Neural crest cell (in vitro differentiated cells): ENCODE results near the gene NBPF11. TPM values are rescaled to one million over a fixed set of nuclear protein-coding genes. Genes with fewer than 3 reads are reported as not detected.
"Not testable (repeated sequence)": the region's sequence is repeated elsewhere in the genome, so short reads cannot be mapped to it uniquely, and the experiment has no call there.

Source experiments
- DNase-seq: peaks from one replicate; pipeline ENCODE4 v3.0.0; 2021; ENCODE audit warnings: low read depth, mixed read lengths, low spot score
- H3K27ac Mint-ChIP-seq: one replicate; pipeline ENCODE4 v1.8.0; 2021; ENCODE audit warnings: mild to moderate bottlenecking, mixed read lengths; ENCODE audit not compliant: unreplicated experiment
- H3K27me3 Mint-ChIP-seq: 2 replicates; pipeline ENCODE4 v1.8.0; 2021; ENCODE audit warnings: low read depth, mild to moderate bottlenecking, mixed read lengths
- H3K36me3 Mint-ChIP-seq: 2 replicates; pipeline ENCODE4 v1.8.0; 2021; ENCODE audit warnings: low read depth, mild to moderate bottlenecking, mixed read lengths
- H3K4me1 Mint-ChIP-seq: 2 replicates; pipeline ENCODE4 v1.8.0; 2021; ENCODE audit warnings: mixed read lengths
- H3K4me3 Mint-ChIP-seq: one replicate; pipeline ENCODE4 v1.8.0; 2021; ENCODE audit warnings: mild to moderate bottlenecking, mixed read lengths
- H3K9me3 Mint-ChIP-seq: 2 replicates; pipeline ENCODE4 v1.8.0; 2021; ENCODE audit warnings: mixed read lengths
- total RNA-seq: library from RNA; stranded (reverse); gene quantifications from 2 replicates; pipeline ENCODE4 v1.2.1, GENCODE V29; 2021

The NBPF11 gene
- total RNA-seq, 1 donor from 2014 or later = 18.5 TPM

GRCh38 chr1:148151371-148151819 is 686 bp downstream of the NBPF11 start:
- H3K27ac Mint-ChIP-seq = not testable (repeated sequence)
- peak; percentile 10 for DNase-seq

GRCh38 chr1:148150945-148151344 is 1.1 kb downstream of the NBPF11 start:
- not testable (repeated sequence) for H3K4me1 Mint-ChIP-seq, H3K36me3 Mint-ChIP-seq, H3K9me3 Mint-ChIP-seq, DNase-seq, H3K27me3 Mint-ChIP-seq
- Mint-ChIP-seq H3K4me3 (peak overlapping the region; percentile 100), H3K27ac (peak overlapping the region; percentile 6)

More at GRCh38 chr1:148151371-148151819, 686 bp downstream of the NBPF11 start:
- H3K27me3 Mint-ChIP-seq, H3K9me3 Mint-ChIP-seq, H3K36me3 Mint-ChIP-seq, H3K4me1 Mint-ChIP-seq: not testable (repeated sequence)
- H3K4me3 Mint-ChIP-seq = peak overlapping the region; percentile 100

- not testable (repeated sequence) for H3K27ac Mint-ChIP-seq, H3K4me3 Mint-ChIP-seq, H3K27me3 Mint-ChIP-seq, H3K36me3 Mint-ChIP-seq, H3K9me3 Mint-ChIP-seq, DNase-seq, H3K4me1 Mint-ChIP-seq
Observed at GRCh38 chr1:148150014-148150413, 2.1 kb downstream of the NBPF11 start.

GRCh38 chr1:148149050-148149815 is 2.8 kb downstream of the NBPF11 start:
- H3K9me3 Mint-ChIP-seq, H3K36me3 Mint-ChIP-seq, H3K4me1 Mint-ChIP-seq, H3K27me3 Mint-ChIP-seq, H3K4me3 Mint-ChIP-seq, H3K27ac Mint-ChIP-seq, DNase-seq: not testable (repeated sequence)

GRCh38 chr1:148147052-148147838 is 4.8 kb downstream of the NBPF11 start:
- DNase-seq, H3K9me3 Mint-ChIP-seq, H3K27me3 Mint-ChIP-seq, H3K4me3 Mint-ChIP-seq, H3K27ac Mint-ChIP-seq, H3K36me3 Mint-ChIP-seq, H3K4me1 Mint-ChIP-seq: not testable (repeated sequence)

- not testable (repeated sequence) for H3K27ac Mint-ChIP-seq, H3K4me1 Mint-ChIP-seq, H3K9me3 Mint-ChIP-seq, H3K27me3 Mint-ChIP-seq, H3K4me3 Mint-ChIP-seq, H3K36me3 Mint-ChIP-seq, DNase-seq
Observed at GRCh38 chr1:148146191-148146997, 5.7 kb downstream of the NBPF11 start.

GRCh38 chr1:148143223-148143622 is 8.9 kb downstream of the NBPF11 start:
- not testable (repeated sequence) for H3K27me3 Mint-ChIP-seq, H3K36me3 Mint-ChIP-seq, H3K27ac Mint-ChIP-seq, DNase-seq, H3K4me3 Mint-ChIP-seq, H3K4me1 Mint-ChIP-seq, H3K9me3 Mint-ChIP-seq

GRCh38 chr1:148141936-148142335 is 10.1 kb downstream of the NBPF11 start:
- H3K27me3 Mint-ChIP-seq, H3K4me1 Mint-ChIP-seq, H3K36me3 Mint-ChIP-seq, H3K9me3 Mint-ChIP-seq, H3K4me3 Mint-ChIP-seq, H3K27ac Mint-ChIP-seq, DNase-seq: not testable (repeated sequence)

- H3K4me1 Mint-ChIP-seq, H3K27ac Mint-ChIP-seq, H3K9me3 Mint-ChIP-seq, H3K4me3 Mint-ChIP-seq, DNase-seq, H3K36me3 Mint-ChIP-seq, H3K27me3 Mint-ChIP-seq: not testable (repeated sequence)
Observed at GRCh38 chr1:148138606-148139005, 13.5 kb downstream of the NBPF11 start.

GRCh38 chr1:148122341-148122740 is 29.7 kb downstream of the NBPF11 start:
- not testable (repeated sequence) for H3K9me3 Mint-ChIP-seq, H3K4me1 Mint-ChIP-seq, H3K27me3 Mint-ChIP-seq, H3K4me3 Mint-ChIP-seq, H3K27ac Mint-ChIP-seq, DNase-seq, H3K36me3 Mint-ChIP-seq
